ENCODE data around the gene CADM1.

DNA sequence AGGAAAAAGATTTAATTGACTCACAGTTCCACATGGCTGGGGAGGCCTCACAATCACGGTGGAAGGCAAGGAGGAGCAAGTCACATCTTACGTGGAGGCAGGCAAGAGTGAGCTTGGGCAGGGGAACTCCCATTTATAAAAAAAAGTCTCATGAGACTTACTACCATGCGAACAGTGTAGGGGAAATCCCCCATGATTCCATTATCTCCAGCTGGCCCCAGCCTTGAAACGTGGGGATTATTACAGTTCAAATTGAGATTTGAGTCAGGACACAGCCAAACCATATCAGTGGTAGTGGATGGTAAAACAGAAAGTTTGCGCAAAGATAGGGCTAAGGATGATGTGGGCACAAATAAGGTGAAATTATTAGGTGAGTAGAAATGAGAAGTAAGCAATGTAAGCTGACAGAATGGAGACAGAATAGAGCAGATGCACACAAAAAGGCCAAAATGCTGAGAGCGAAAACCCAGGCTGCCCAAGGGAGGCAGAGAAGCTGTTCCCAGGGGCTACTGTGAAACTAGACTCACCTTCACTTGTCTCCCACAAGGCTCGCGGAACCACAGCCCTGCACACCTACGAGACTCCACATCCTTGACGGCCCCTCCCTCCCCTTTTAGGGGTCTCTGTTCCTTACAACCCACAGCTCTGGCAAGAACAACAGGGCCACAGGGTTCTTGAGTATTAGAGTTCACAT, 377.6 kb downstream of the CADM1 start:
- TF ChIP-seq, protein P1, sequence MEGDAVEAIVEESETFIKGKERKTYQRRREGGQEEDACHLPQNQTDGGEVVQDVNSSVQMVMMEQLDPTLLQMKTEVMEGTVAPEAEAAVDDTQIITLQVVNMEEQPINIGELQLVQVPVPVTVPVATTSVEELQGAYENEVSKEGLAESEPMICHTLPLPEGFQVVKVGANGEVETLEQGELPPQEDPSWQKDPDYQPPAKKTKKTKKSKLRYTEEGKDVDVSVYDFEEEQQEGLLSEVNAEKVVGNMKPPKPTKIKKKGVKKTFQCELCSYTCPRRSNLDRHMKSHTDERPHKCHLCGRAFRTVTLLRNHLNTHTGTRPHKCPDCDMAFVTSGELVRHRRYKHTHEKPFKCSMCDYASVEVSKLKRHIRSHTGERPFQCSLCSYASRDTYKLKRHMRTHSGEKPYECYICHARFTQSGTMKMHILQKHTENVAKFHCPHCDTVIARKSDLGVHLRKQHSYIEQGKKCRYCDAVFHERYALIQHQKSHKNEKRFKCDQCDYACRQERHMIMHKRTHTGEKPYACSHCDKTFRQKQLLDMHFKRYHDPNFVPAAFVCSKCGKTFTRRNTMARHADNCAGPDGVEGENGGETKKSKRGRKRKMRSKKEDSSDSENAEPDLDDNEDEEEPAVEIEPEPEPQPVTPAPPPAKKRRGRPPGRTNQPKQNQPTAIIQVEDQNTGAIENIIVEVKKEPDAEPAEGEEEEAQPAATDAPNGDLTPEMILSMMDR (IDR thresholded peaks at IDR 0.05; ENCODE audit: low read depth, low read length): no peak
- no peak for TF ChIP-seq EZH2phosphoT487 (IDR thresholded peaks at IDR 0.05; ENCODE audit: low read depth)

Measured in OCI-LY3 (cell line).